Kasumi-1 (cell line): ENCODE data around the gene NEK1.
A peak's percentile ranks its signal among the peaks of the same experiment; 100 is the strongest.
"Not testable (repeated sequence)": the region's sequence is repeated elsewhere in the genome, so short reads cannot be mapped to it uniquely, and the experiment has no call there.

ENCODE experiments used
- DNase-seq, 2 experiments: peaks; one replicate each; lab custom pipeline; 2025; lab: John Stamatoyannopoulos, UW

The NEK1 gene

GRCh38 chr4:169494234-169494633 lies 118.1 kb downstream of the NEK1 start:
- not testable (repeated sequence) for DNase-seq

GRCh38 chr4:169493164-169493524 lies 119.2 kb downstream of the NEK1 start:
- DNase-seq, result no peak

- DNase-seq, result peak; percentile 65 to 75
Observed at GRCh38 chr4:169492436-169493163, 119.8 kb downstream of the NEK1 start.

GRCh38 chr4:169491211-169491610 lies 121.2 kb downstream of the NEK1 start:
- DNase-seq, result no peak

- DNase-seq, result no peak
Observed at GRCh38 chr4:169489306-169489705, 123.1 kb downstream of the NEK1 start.

- DNase-seq, result peak; percentile 50 to 70
Observed at GRCh38 chr4:169485791-169486742, 126.3 kb downstream of the NEK1 start.

- no peak for DNase-seq
Observed at GRCh38 chr4:169485086-169485485, 127.3 kb downstream of the NEK1 start.

GRCh38 chr4:169484485-169484884 lies 127.9 kb downstream of the NEK1 start:
- DNase-seq, result peak; percentile 4 to 9

- DNase-seq, result no peak
Observed at GRCh38 chr4:169464080-169464479, 148.3 kb downstream of the NEK1 start.

- DNase-seq, result no peak
Observed at GRCh38 chr4:169460081-169460480, 152.3 kb downstream of the NEK1 start.

GRCh38 chr4:169458575-169458974 lies 153.8 kb downstream of the NEK1 start:
- no peak for DNase-seq

GRCh38 chr4:169452644-169453043 lies 159.7 kb downstream of the NEK1 start:
- not testable (repeated sequence) for DNase-seq

- DNase-seq, result not testable (repeated sequence)
Observed at GRCh38 chr4:169448935-169449334, 163.4 kb downstream of the NEK1 start.

GRCh38 chr4:169446824-169447223 lies 165.6 kb downstream of the NEK1 start:
- no peak for DNase-seq

- no peak for DNase-seq
Observed at GRCh38 chr4:169443748-169444147, 168.6 kb downstream of the NEK1 start.

GRCh38 chr4:169440446-169440845 lies 171.9 kb downstream of the NEK1 start:
- no peak for DNase-seq

- no peak for DNase-seq
Observed at GRCh38 chr4:169439244-169439643, 173.1 kb downstream of the NEK1 start.

GRCh38 chr4:169438057-169438480 lies 174.3 kb downstream of the NEK1 start:
- DNase-seq, result no peak

GRCh38 chr4:169437299-169438047 lies 174.9 kb downstream of the NEK1 start:
- DNase-seq, result no peak

- no peak for DNase-seq
Observed at GRCh38 chr4:169436734-169437133, 175.6 kb downstream of the NEK1 start.

GRCh38 chr4:169428376-169428775 lies 184.0 kb downstream of the NEK1 start:
- no peak for DNase-seq

GRCh38 chr4:169427727-169428126 lies 184.7 kb downstream of the NEK1 start:
- DNase-seq, result not testable (repeated sequence)
